BE2C (cell line): ENCODE measurements around the gene IL22.

ENCODE experiments used
- DNase-seq: peaks from one replicate; pipeline ENCODE4 v3.0.0-alpha.2; 2020
- H3K27me3 ChIP-seq: fragments of 250-450 bp; sonication (Bioruptor Pico); 2 replicates; pipeline ENCODE4 v1.5.1; 2020; ENCODE audit warnings: mild to moderate bottlenecking
- H3K36me3 ChIP-seq: fragments of 250-450 bp; sonication (Bioruptor Pico); 2 replicates; pipeline ENCODE4 v1.5.1; 2020; ENCODE audit warnings: mild to moderate bottlenecking
- H3K4me1 ChIP-seq: fragments of 250-450 bp; sonication (Bioruptor Pico); 2 replicates; pipeline ENCODE4 v1.5.1; 2020
- H3K4me3 ChIP-seq: 2 replicates; pipeline ENCODE4 v1.5.1; 2011; ENCODE audit warnings: low read depth, low read length
- H3K9me3 ChIP-seq: fragments of 250-450 bp; sonication (Bioruptor Pico); 2 replicates; pipeline ENCODE4 v1.5.1; 2020
- CTCF ChIP-seq: IDR thresholded peaks from 2 replicates; pipeline ENCODE4 v1.5.1; 2012; ENCODE audit warnings: mild to moderate bottlenecking, low read depth, low read length

The IL22 gene

GRCh38 chr12:68207276-68207675 lies 46.1 kb downstream of the IL22 start:
- no peaks in the 10 kb centered on the region for H3K36me3 ChIP-seq
- no peak overlapping the region for H3K4me3 ChIP-seq
- H3K9me3 ChIP-seq, result no peaks in the 10 kb centered on the region
- TF ChIP-seq CTCF, result no peak
- H3K4me1 ChIP-seq, result peaks cover 6% of the 10 kb centered on the region; the same call in 1 of the 2 replicates
- DNase-seq, result no peak
- peaks cover 11% of the 10 kb centered on the region; the same call in 1 of the 2 replicates for H3K27me3 ChIP-seq

DNA sequence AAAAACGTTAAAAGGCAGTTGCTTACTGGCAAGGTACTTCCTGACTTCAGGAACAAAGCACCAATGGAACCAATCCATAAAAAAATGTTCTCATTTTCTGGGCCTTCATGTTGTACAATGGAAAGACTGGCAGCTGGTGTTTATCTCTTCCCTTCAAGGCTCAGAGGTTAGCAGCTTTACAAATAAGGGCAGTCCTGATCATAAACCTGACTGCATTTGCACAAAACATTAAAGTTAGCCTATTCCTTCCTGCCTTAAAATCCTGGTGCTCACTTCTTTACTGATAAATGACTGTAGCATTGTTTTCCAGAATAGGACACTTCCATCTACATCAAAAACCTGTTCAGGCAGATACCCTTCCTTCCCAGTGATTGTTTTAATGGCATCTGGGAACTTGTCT lies 47.0 kb downstream of the IL22 start:
- Histone ChIP-seq H3K9me3 (no peaks in the 10 kb centered on the region), H3K4me1 (peaks cover 6% of the 10 kb centered on the region; the same call in 1 of the 2 replicates), H3K36me3 (no peaks in the 10 kb centered on the region), H3K27me3 (peaks cover 9% of the 10 kb centered on the region; the same call in 1 of the 2 replicates), H3K4me3 (no peak overlapping the region)
- TF ChIP-seq CTCF, result no peak
- DNase-seq, result no peak

- H3K4me1 ChIP-seq, result no peaks in the 10 kb centered on the region
- H3K4me3 ChIP-seq, result no peak overlapping the region
- no peak for TF ChIP-seq CTCF
- no peak for DNase-seq
- H3K36me3 ChIP-seq, result no peaks in the 10 kb centered on the region
- no peaks in the 10 kb centered on the region for H3K9me3 ChIP-seq
- H3K27me3 ChIP-seq, result peaks cover 9% of the 10 kb centered on the region; the same call in 1 of the 2 replicates
Measured at GRCh38 chr12:68203460-68203875, 49.9 kb downstream of the IL22 start.

DNA sequence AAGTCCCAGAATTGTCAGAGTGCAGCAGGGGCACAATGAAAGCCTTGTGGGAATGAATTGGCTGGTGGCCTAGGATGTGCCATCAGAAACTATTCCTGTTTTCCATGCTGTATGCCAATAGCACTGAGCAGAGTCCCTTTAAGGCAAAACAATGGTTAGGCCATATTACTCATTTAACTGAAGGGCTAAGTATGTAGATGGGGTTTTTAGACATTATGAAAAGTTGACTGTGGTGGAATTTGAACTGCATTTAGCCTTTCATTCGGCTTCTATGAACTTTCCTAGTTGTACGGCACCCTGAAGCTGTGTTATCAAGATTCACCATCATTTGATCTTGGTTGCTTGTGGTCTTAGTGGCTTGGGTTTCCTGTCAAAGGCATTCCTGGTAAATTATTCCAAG lies 52.5 kb downstream of the IL22 start:
- Histone ChIP-seq H3K36me3 (no peaks in the 10 kb centered on the region), H3K4me1 (no peaks in the 10 kb centered on the region), H3K27me3 (no peaks in the 10 kb centered on the region; the same call in 1 of the 2 replicates), H3K9me3 (no peaks in the 10 kb centered on the region), H3K4me3 (no peak overlapping the region)
- no peak for TF ChIP-seq CTCF
- DNase-seq, result no peak

- no peak for TF ChIP-seq CTCF
- no peaks in the 10 kb centered on the region for H3K4me1 ChIP-seq
- DNase-seq, result no peak
- no peaks in the 10 kb centered on the region for H3K36me3 ChIP-seq
- no peaks in the 10 kb centered on the region for H3K9me3 ChIP-seq
- H3K27me3 ChIP-seq, result no peaks in the 10 kb centered on the region; the same call in 1 of the 2 replicates
- no peak overlapping the region for H3K4me3 ChIP-seq
Measured at GRCh38 chr12:68199127-68199526, 54.3 kb downstream of the IL22 start.

- Histone ChIP-seq H3K4me1 (no peaks in the 10 kb centered on the region), H3K4me3 (no peak overlapping the region), H3K9me3 (no peaks in the 10 kb centered on the region), H3K36me3 (no peaks in the 10 kb centered on the region), H3K27me3 (no peaks in the 10 kb centered on the region; the same call in 1 of the 2 replicates)
- no peak for DNase-seq
- TF ChIP-seq CTCF, result no peak
Measured at GRCh38 chr12:68198507-68199086, 54.8 kb downstream of the IL22 start.
